ENCODE results near the gene SGTA. TPM values are rescaled to one million over a fixed set of nuclear protein-coding genes. Genes with fewer than 3 reads are reported as not detected.

The SGTA gene
- total RNA-seq, 1 donor from 2014 or later = 25.6 TPM

DNA sequence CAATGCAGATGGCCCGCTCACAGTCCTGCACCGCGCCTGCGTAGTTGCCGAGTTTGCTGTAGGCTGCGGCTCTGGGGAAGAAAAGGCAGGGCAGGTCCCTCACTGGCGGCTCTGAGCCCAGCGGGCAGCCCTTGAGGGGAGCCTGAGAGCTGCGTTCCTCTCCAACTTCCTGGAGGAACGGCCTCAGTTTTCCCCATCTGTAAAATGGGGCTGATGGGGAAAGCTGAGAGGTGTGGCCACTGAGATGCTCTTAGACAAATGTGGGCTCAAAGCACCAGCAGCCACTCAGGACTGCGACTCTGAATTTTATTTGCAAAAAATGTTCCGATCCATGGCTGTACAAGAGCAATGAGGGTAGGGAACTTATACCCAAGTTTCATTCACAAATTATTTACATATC, 19.4 kb downstream of the SGTA start:
- Histone ChIP-seq H3K4me3 (ENCODE audit: low read length in 3 of 3) (no peak overlapping the region), H3K9ac (ENCODE audit: low read depth in 1 of 3, low read length in 3 of 3) (no peak overlapping the region), H3K27me3 (ENCODE audit: control insufficient read depth in 3 of 3, insufficient read depth in 3 of 3, low read length in 3 of 3) (no peaks in the 10 kb centered on the region), H3K36me3 (ENCODE audit: control insufficient read depth in 3 of 3, insufficient read depth in 3 of 3, low read length in 3 of 3) (peaks cover 53 to 60% (median 57%) of the 10 kb centered on the region in 3 donors), H3K9me3 (ENCODE audit: control insufficient read depth in 3 of 3, low read length in 3 of 3) (no peaks in the 10 kb centered on the region), H3K27ac (ENCODE audit: low read depth, low read length) (no peak overlapping the region), H3K4me1 (ENCODE audit: control insufficient read depth in 3 of 3, insufficient read depth in 3 of 3, low read length in 3 of 3) (peaks cover 0 to 2% (median 0%) of the 10 kb centered on the region in 3 donors)

DNA sequence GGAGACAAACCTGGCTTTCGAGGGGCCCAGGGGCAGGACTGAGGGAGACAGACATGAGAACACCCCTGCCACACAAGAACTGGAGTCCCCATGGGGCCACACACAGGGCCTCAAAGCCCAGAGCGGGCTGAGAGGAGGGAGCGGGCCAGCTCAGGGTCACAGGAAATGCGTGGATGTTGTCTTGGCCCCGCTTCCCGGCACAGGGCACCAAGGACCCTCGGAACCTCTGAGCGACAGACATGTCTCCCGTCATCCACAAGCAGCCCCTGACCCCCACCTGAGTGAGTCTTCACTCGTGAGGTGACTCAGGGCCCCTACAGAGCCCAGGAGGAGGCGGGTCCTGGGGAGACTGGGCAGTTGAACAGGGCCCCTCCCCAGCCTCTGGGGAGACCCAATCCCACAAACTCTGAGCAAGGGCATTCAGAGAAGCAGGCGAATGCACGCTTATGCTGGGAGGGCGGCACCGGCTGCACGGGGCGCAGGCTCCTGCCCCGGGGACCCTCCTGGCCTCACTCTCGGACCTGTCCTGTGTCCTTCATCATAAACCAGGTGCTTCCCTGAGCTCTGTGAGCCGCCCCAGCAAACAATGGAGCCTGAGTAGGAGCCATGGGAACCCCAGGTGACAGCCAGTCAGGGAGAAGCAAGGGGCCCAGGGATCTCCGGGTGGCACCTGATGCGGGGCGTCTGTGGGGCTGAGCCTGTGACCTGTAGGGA, 20.1 kb downstream of the SGTA start:
- Histone ChIP-seq H3K9ac (ENCODE audit: low read depth in 1 of 3, low read length in 3 of 3) (no peak overlapping the region), H3K27ac (ENCODE audit: low read depth, low read length) (no peak overlapping the region), H3K4me3 (ENCODE audit: low read length in 3 of 3) (no peak overlapping the region), H3K4me1 (ENCODE audit: control insufficient read depth in 3 of 3, insufficient read depth in 3 of 3, low read length in 3 of 3) (no peaks in the 10 kb centered on the region), H3K36me3 (ENCODE audit: control insufficient read depth in 3 of 3, insufficient read depth in 3 of 3, low read length in 3 of 3) (peaks cover 53 to 63% (median 54%) of the 10 kb centered on the region in 3 donors), H3K9me3 (ENCODE audit: control insufficient read depth in 3 of 3, low read length in 3 of 3) (no peaks in the 10 kb centered on the region), H3K27me3 (ENCODE audit: control insufficient read depth in 3 of 3, insufficient read depth in 3 of 3, low read length in 3 of 3) (no peaks in the 10 kb centered on the region)

DNA sequence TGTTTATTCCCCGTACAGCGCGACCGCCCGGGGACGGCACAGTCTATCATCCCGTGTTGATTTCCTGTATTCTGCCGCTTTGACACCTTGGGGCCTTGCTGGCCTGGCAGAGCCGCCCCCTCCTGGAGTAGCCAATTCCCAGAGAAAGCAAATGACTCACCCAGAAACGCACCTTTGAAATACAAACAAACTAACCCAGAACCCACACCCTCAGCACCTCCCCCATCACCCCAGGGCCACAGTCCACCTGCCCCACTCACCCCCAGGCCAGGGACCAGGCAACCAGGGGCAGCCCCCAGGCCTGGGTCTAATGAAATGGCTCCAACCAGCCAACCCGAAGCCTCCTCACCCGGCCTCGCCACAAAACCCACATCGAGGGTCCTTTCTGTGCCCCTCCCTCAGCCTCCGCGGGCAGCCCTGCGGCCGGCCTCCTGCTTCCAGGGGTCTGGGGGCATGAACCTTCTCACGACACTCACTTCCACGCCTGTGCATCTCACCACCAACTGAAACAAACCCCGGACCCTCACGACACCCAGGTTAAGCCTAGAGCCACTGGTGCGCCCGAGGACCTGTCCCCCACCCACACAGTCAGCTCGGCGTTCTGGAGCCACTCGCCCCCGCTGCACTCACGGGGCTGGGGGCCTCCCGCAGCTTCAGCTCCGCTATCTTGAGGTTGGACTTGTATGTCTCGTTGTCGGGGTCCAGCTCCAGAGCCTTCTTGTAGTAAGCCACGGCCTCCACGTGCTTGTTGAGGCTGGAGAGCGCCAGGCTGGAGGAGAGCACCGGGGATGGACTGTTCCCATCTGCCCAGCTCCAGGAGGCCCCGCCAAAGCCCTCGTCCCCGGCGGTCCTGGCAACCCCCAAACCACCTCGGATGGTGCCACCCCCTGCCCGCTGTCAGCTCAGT, 20.9 kb downstream of the SGTA start:
- H3K9me3 ChIP-seq (ENCODE audit: control insufficient read depth in 3 of 3, low read length in 3 of 3) = no peaks in the 10 kb centered on the region
- H3K27ac ChIP-seq (ENCODE audit: low read depth, low read length) = no peak overlapping the region
- H3K4me1 ChIP-seq (ENCODE audit: control insufficient read depth in 3 of 3, insufficient read depth in 3 of 3, low read length in 3 of 3) = no peaks in the 10 kb centered on the region
- H3K36me3 ChIP-seq (ENCODE audit: control insufficient read depth in 3 of 3, insufficient read depth in 3 of 3, low read length in 3 of 3) = peaks cover 51 to 65% (median 55%) of the 10 kb centered on the region in 3 donors
- no peak overlapping the region for H3K9ac ChIP-seq (ENCODE audit: low read depth in 1 of 3, low read length in 3 of 3)
- no peaks in the 10 kb centered on the region for H3K27me3 ChIP-seq (ENCODE audit: control insufficient read depth in 3 of 3, insufficient read depth in 3 of 3, low read length in 3 of 3)
- no peak overlapping the region for H3K4me3 ChIP-seq (ENCODE audit: low read length in 3 of 3)

DNA sequence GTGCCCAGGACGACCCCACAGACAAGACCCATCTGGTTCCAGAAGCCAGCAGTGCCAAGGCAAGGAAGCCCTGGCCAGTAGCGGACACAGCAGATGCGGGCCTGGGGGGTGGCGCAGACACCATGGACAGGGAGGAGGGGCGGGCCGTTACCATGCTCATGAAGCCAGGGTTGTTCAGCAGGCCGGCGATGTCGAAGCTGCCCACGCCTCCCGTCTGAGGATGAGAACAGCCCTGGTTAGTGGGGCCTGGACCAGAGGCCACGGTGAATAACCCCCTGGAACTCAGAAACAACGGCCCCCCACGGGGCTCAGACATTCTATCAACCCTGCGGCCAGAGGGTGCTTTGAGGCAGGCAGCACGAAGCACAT, 21.8 kb downstream of the SGTA start:
- Histone ChIP-seq H3K9ac (ENCODE audit: low read depth in 1 of 3, low read length in 3 of 3) (no peak overlapping the region), H3K27me3 (ENCODE audit: control insufficient read depth in 3 of 3, insufficient read depth in 3 of 3, low read length in 3 of 3) (no peaks in the 10 kb centered on the region), H3K9me3 (ENCODE audit: control insufficient read depth in 3 of 3, low read length in 3 of 3) (no peaks in the 10 kb centered on the region), H3K4me3 (ENCODE audit: low read length in 3 of 3) (no peak overlapping the region), H3K36me3 (ENCODE audit: control insufficient read depth in 3 of 3, insufficient read depth in 3 of 3, low read length in 3 of 3) (peaks cover 51 to 62% (median 55%) of the 10 kb centered on the region in 3 donors), H3K4me1 (ENCODE audit: control insufficient read depth in 3 of 3, insufficient read depth in 3 of 3, low read length in 3 of 3) (no peaks in the 10 kb centered on the region), H3K27ac (ENCODE audit: low read depth, low read length) (no peak overlapping the region)

DNA sequence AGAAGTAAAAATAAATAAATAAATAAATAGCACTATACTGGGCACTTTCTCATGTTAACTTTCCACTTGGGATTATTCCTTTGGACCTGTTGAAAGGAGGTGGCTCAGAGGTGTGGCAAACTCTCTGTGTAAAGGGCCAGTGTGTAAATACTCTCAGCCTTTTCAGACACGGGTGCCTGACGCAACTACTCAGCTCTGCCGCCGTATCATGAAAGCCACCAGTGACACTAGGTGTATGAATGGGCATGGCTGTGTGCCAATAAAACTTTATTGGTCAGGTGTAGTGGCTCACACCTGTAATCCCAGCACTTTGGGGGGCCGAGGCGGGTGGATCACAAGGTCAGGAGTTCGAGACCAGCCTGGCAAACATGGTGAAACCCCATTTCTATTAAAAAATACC, 23.1 kb downstream of the SGTA start:
- peaks cover 51 to 64% (median 56%) of the 10 kb centered on the region in 3 donors for H3K36me3 ChIP-seq (ENCODE audit: control insufficient read depth in 3 of 3, insufficient read depth in 3 of 3, low read length in 3 of 3)

DNA sequence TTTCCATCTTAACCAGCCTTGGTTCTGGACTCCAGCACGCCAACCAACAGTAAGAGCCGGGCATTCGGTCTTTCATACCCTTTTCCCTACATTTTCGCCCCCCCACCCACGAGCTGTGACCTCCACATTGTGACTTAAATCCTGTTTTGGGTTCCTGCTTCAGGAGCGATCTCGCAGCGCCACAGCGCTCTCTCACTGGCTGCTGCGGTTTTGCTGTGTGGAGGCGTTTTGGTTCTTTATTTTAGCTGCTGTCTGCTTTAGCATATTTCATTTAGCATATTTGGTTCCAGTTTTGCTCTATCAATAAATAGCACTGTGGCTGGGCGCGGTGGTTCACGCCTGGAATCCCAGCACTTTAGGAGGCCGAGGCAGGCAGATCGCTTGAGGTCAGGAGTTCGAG, 23.7 kb downstream of the SGTA start:
- H3K4me1 ChIP-seq (ENCODE audit: control insufficient read depth in 3 of 3, insufficient read depth in 3 of 3, low read length in 3 of 3) = no peaks in the 10 kb centered on the region
- H3K4me3 ChIP-seq (ENCODE audit: low read length in 3 of 3) = no peak overlapping the region
- H3K27ac ChIP-seq (ENCODE audit: low read depth, low read length) = no peak overlapping the region
- no peaks in the 10 kb centered on the region for H3K9me3 ChIP-seq (ENCODE audit: control insufficient read depth in 3 of 3, low read length in 3 of 3)
- peaks cover 53 to 69% (median 58%) of the 10 kb centered on the region in 3 donors for H3K36me3 ChIP-seq (ENCODE audit: control insufficient read depth in 3 of 3, insufficient read depth in 3 of 3, low read length in 3 of 3)
- H3K9ac ChIP-seq (ENCODE audit: low read depth in 1 of 3, low read length in 3 of 3) = no peak overlapping the region
- no peaks in the 10 kb centered on the region for H3K27me3 ChIP-seq (ENCODE audit: control insufficient read depth in 3 of 3, insufficient read depth in 3 of 3, low read length in 3 of 3)

More for the DNA sequence above, 23.1 kb downstream of the SGTA start:
- Histone ChIP-seq H3K4me3 (ENCODE audit: low read length in 3 of 3) (no peak overlapping the region), H3K4me1 (ENCODE audit: control insufficient read depth in 3 of 3, insufficient read depth in 3 of 3, low read length in 3 of 3) (no peaks in the 10 kb centered on the region), H3K9ac (ENCODE audit: low read depth in 1 of 3, low read length in 3 of 3) (no peak overlapping the region), H3K27ac (ENCODE audit: low read depth, low read length) (no peak overlapping the region), H3K9me3 (ENCODE audit: control insufficient read depth in 3 of 3, low read length in 3 of 3) (no peaks in the 10 kb centered on the region), H3K27me3 (ENCODE audit: control insufficient read depth in 3 of 3, insufficient read depth in 3 of 3, low read length in 3 of 3) (no peaks in the 10 kb centered on the region)

DNA sequence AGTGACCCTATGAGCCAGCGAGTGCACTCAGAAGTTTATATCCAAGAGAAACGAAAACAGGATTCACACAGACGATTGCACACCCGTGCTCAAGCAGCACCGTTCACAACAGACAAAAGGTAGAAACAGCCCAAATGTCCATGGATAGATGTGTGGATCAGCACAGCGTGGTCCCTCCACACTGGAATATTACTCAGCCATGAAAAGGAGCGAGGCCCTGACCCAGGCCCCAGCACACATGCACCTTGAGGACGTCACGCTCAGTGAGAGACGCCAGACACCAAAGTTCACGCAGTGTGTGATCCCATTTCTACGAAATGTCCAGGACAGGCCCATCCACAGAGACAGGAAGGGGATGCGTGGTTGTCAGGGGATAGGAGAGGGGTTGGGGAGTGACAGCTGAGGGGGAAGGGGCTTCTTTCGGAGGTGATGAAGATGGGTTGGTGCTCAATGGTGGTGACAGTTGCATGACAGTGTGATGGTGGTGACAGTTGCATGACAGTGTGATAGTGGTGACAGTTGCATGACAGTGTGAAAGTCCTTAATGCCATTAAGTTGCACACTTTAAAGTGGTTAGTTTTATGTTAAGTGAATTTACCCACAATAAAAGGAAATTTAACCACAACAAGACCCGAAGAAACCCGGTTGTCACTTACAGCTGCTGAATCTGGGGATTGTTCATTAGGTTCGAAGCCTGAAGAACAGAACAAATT, 24.3 kb downstream of the SGTA start:
- Histone ChIP-seq H3K9me3 (ENCODE audit: control insufficient read depth in 3 of 3, low read length in 3 of 3) (no peaks in the 10 kb centered on the region), H3K36me3 (ENCODE audit: control insufficient read depth in 3 of 3, insufficient read depth in 3 of 3, low read length in 3 of 3) (peaks cover 51 to 69% (median 59%) of the 10 kb centered on the region in 3 donors), H3K9ac (ENCODE audit: low read depth in 1 of 3, low read length in 3 of 3) (no peak overlapping the region), H3K27ac (ENCODE audit: low read depth, low read length) (no peak overlapping the region), H3K4me3 (ENCODE audit: low read length in 3 of 3) (no peak overlapping the region), H3K4me1 (ENCODE audit: control insufficient read depth in 3 of 3, insufficient read depth in 3 of 3, low read length in 3 of 3) (no peaks in the 10 kb centered on the region), H3K27me3 (ENCODE audit: control insufficient read depth in 3 of 3, insufficient read depth in 3 of 3, low read length in 3 of 3) (no peaks in the 10 kb centered on the region)

DNA sequence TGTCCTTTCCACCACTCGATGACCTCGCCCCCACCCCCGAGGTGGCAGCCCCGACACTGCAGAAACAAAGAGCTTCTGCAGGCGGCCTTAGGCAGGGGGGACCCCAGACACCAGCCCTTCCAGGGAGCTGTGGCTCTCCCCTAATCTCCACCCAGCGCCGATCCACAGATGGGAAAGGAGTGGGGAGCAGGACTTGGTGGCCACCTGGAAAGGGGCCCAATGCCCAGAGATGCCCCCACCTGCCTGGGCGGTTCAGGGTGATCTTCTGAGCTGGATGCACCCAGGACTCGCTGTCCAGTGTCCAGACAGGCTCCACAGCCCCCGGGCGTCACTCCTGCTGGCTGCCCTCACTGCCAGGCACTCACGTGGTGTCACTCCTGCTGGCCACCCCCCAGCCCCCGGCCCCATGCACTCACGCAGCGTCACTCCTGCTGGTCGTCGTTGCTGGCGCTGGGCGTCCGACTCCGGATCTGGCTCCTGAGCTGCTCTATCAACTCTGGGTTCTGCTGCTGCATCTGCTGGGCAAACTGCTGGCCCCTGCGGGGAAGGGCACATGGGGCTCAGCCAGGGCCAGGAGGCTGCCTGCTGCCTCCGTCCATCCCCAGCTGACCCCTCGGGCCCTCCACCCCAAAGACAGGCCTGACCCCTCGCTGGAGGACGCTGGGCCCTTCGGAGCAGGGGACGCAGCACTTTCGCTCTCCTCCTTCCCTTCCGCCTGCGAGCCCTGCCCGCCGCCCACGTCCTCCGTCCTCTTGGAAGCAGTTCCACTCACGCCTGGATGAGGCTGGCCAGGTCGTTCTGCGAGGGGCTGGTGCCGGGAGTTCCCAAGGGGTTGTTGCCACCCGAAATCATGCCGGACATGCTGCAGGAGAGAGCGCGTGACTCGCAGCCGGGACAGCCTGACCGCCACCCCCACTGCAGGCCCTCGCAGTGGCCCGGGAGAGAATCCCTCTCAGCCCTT, 25.9 kb downstream of the SGTA start:
- Histone ChIP-seq H3K36me3 (ENCODE audit: control insufficient read depth in 3 of 3, insufficient read depth in 3 of 3, low read length in 3 of 3) (peaks cover 35 to 63% (median 44%) of the 10 kb centered on the region in 3 donors), H3K9me3 (ENCODE audit: control insufficient read depth in 3 of 3, low read length in 3 of 3) (no peaks in the 10 kb centered on the region), H3K27ac (ENCODE audit: low read depth, low read length) (no peak overlapping the region), H3K4me3 (ENCODE audit: low read length in 3 of 3) (no peak overlapping the region), H3K27me3 (ENCODE audit: control insufficient read depth in 3 of 3, insufficient read depth in 3 of 3, low read length in 3 of 3) (no peaks in the 10 kb centered on the region), H3K4me1 (ENCODE audit: control insufficient read depth in 3 of 3, insufficient read depth in 3 of 3, low read length in 3 of 3) (no peaks in the 10 kb centered on the region), H3K9ac (ENCODE audit: low read depth in 1 of 3, low read length in 3 of 3) (no peak overlapping the region)

DNA sequence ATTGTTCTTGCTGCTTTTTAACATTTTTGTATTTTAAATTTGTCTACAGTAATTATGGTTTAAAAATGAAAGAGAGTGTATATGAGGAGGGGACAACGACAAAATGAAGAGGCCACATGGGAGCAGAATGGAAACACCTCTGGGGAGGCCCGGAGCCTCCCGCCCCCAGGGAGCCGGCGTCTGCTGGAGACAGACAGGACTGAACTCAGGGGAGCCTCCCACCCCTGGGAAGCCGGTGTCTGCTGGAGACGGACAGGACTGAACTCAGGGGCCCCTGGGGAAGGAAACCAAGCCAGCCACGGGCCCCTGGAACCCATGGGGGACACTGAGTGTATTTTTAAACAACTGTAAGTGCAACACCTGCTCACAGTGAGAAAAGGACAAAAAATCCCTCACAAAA, 26.6 kb downstream of the SGTA start:
- Histone ChIP-seq H3K27ac (ENCODE audit: low read depth, low read length) (no peak overlapping the region), H3K36me3 (ENCODE audit: control insufficient read depth in 3 of 3, insufficient read depth in 3 of 3, low read length in 3 of 3) (peaks cover 35 to 60% (median 40%) of the 10 kb centered on the region in 3 donors), H3K4me3 (ENCODE audit: low read length in 3 of 3) (no peak overlapping the region), H3K4me1 (ENCODE audit: control insufficient read depth in 3 of 3, insufficient read depth in 3 of 3, low read length in 3 of 3) (no peaks in the 10 kb centered on the region), H3K9me3 (ENCODE audit: control insufficient read depth in 3 of 3, low read length in 3 of 3) (no peaks in the 10 kb centered on the region), H3K27me3 (ENCODE audit: control insufficient read depth in 3 of 3, insufficient read depth in 3 of 3, low read length in 3 of 3) (no peaks in the 10 kb centered on the region), H3K9ac (ENCODE audit: low read depth in 1 of 3, low read length in 3 of 3) (no peak overlapping the region)
